HL-60 (cell line): ENCODE measurements around the gene UBE2E1.

Experiments used
- POLR2AphosphoS5 ChIP-seq: IDR thresholded peaks from 2 replicates; pipeline ENCODE4 v1.6.1; 2012; ENCODE audit warnings: low read depth
- SPI1 ChIP-seq: IDR thresholded peaks from 2 replicates; pipeline ENCODE4 v1.6.1; 2012; ENCODE audit warnings: low read depth, mild to moderate bottlenecking, borderline replicate concordance
- TF ChIP-seq, protein P1 (sequence below): IDR thresholded peaks from one replicate; pipeline ENCODE4 v1.5.1; 2011; ENCODE audit warnings: low read length, control low read depth, inconsistent platforms; ENCODE audit not compliant: insufficient read depth
- TF ChIP-seq, protein P2 (sequence below): IDR thresholded peaks from 2 replicates; pipeline ENCODE4 v1.6.1; 2012; ENCODE audit warnings: low read depth; ENCODE audit not compliant: insufficient replicate concordance

DNA sequence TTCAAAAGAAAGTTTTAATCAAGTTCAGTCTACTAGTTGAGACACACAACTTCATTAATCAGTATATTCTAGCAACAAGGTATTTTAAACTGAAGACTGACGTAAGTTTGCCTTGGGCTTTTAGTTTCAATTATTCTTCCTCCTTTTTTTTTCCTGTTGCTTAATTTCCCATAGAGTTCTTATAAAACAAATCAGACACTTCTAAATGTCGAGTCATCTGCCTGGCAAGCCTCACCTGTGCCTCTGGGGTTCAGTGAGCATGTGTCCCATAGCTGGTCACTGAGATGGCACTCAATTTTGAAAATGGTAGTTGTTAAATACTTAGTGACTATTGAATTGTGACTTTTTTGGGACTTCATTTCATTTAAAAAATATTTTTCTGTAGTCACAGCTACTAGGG lies 83.6 kb downstream of the UBE2E1 start:
- TF ChIP-seq, protein P1, sequence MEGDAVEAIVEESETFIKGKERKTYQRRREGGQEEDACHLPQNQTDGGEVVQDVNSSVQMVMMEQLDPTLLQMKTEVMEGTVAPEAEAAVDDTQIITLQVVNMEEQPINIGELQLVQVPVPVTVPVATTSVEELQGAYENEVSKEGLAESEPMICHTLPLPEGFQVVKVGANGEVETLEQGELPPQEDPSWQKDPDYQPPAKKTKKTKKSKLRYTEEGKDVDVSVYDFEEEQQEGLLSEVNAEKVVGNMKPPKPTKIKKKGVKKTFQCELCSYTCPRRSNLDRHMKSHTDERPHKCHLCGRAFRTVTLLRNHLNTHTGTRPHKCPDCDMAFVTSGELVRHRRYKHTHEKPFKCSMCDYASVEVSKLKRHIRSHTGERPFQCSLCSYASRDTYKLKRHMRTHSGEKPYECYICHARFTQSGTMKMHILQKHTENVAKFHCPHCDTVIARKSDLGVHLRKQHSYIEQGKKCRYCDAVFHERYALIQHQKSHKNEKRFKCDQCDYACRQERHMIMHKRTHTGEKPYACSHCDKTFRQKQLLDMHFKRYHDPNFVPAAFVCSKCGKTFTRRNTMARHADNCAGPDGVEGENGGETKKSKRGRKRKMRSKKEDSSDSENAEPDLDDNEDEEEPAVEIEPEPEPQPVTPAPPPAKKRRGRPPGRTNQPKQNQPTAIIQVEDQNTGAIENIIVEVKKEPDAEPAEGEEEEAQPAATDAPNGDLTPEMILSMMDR: no peak
- TF ChIP-seq SPI1: no peak
- TF ChIP-seq, protein P2, sequence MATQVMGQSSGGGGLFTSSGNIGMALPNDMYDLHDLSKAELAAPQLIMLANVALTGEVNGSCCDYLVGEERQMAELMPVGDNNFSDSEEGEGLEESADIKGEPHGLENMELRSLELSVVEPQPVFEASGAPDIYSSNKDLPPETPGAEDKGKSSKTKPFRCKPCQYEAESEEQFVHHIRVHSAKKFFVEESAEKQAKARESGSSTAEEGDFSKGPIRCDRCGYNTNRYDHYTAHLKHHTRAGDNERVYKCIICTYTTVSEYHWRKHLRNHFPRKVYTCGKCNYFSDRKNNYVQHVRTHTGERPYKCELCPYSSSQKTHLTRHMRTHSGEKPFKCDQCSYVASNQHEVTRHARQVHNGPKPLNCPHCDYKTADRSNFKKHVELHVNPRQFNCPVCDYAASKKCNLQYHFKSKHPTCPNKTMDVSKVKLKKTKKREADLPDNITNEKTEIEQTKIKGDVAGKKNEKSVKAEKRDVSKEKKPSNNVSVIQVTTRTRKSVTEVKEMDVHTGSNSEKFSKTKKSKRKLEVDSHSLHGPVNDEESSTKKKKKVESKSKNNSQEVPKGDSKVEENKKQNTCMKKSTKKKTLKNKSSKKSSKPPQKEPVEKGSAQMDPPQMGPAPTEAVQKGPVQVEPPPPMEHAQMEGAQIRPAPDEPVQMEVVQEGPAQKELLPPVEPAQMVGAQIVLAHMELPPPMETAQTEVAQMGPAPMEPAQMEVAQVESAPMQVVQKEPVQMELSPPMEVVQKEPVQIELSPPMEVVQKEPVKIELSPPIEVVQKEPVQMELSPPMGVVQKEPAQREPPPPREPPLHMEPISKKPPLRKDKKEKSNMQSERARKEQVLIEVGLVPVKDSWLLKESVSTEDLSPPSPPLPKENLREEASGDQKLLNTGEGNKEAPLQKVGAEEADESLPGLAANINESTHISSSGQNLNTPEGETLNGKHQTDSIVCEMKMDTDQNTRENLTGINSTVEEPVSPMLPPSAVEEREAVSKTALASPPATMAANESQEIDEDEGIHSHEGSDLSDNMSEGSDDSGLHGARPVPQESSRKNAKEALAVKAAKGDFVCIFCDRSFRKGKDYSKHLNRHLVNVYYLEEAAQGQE: no peak
- no peak for TF ChIP-seq POLR2AphosphoS5
